ENCODE measurements around the gene MYL12B.
A peak's percentile ranks its signal among the peaks of the same experiment; 100 is the strongest.

MYL12B gene

GRCh38 chr18:3257627-3258120 is 4.3 kb upstream of the MYL12B start:
- CTCF ChIA-PET, result no interaction called here
- no peak for TF ChIP-seq CTCF (conservative IDR thresholded peaks at IDR 0.05; ENCODE audit: low read depth)
- DNase-seq (ENCODE audit: low spot score), result no peak
- H3K27ac ChIP-seq, result no peak overlapping the region
- POLR2A ChIA-PET (ENCODE audit: low non-redundant PET), result no interaction called here

GRCh38 chr18:3260995-3261372 is 949 bp upstream of the MYL12B start:
- ChIA-PET CTCF (no interaction called here), POLR2A (ENCODE audit: low non-redundant PET) (interaction anchor here (0.6 to 1.2 kb wide), 3 partner anchors 10 to 334 kb away, joined by 3 to 4 read pairs (median 3); no protein-coding TSS in a partner anchor)
- H3K27ac ChIP-seq, result peak overlapping the region; percentile 95
- no peak for DNase-seq (ENCODE audit: low spot score)
- no peak for TF ChIP-seq CTCF (conservative IDR thresholded peaks at IDR 0.05; ENCODE audit: low read depth)

- peak overlapping the region; percentile 95 for H3K27ac ChIP-seq
- TF ChIP-seq CTCF (conservative IDR thresholded peaks at IDR 0.05; ENCODE audit: low read depth), result no peak
- ChIA-PET POLR2A (ENCODE audit: low non-redundant PET) (interaction anchor here (1.3 kb wide), 1 partner anchor 34 kb away, joined by 3 read pairs; no protein-coding TSS in a partner anchor), CTCF (interaction anchor here (0.7 kb wide), 1 partner anchor 8 kb away, joined by 4 read pairs; no protein-coding TSS in a partner anchor)
- no peak for DNase-seq (ENCODE audit: low spot score)
Measured at GRCh38 chr18:3262234-3263131, 550 bp downstream of the MYL12B start.

- ChIA-PET POLR2A (ENCODE audit: low non-redundant PET) (interaction anchor here (0.6 to 1.3 kb wide), 3 partner anchors 15 to 518 kb away, joined by 3 read pairs; no protein-coding TSS in a partner anchor), CTCF (interaction anchor here (0.7 kb wide), 1 partner anchor 9 kb away, joined by 4 read pairs; no protein-coding TSS in a partner anchor)
- DNase-seq (ENCODE audit: low spot score), result no peak
- no peak for TF ChIP-seq CTCF (conservative IDR thresholded peaks at IDR 0.05; ENCODE audit: low read depth)
- H3K27ac ChIP-seq, result no peak overlapping the region
Measured at GRCh38 chr18:3263132-3263700, 1.3 kb downstream of the MYL12B start.

- ChIA-PET CTCF (interaction anchor here (1.0 kb wide), 1 partner anchor 14 kb away, joined by 3 read pairs; no protein-coding TSS in a partner anchor), POLR2A (ENCODE audit: low non-redundant PET) (no interaction called here)
- no peak for DNase-seq (ENCODE audit: low spot score)
- 0 out of 2 replicates have a peak overlapping the region, but pooled peaks have one; percentile 32 for H3K27ac ChIP-seq
- no peak for TF ChIP-seq CTCF (conservative IDR thresholded peaks at IDR 0.05; ENCODE audit: low read depth)
Measured at GRCh38 chr18:3264362-3264761, 2.4 kb downstream of the MYL12B start.

- ChIA-PET POLR2A (ENCODE audit: low non-redundant PET) (no interaction called here), CTCF (interaction anchor here (0.6 kb wide), 1 partner anchor 625 kb away, joined by 3 read pairs; no protein-coding TSS in a partner anchor)
- peak overlapping the region; percentile 75 for H3K27ac ChIP-seq
- no peak for TF ChIP-seq CTCF (conservative IDR thresholded peaks at IDR 0.05; ENCODE audit: low read depth)
- DNase-seq (ENCODE audit: low spot score), result peak; percentile 27
Measured at GRCh38 chr18:3265564-3266033, 3.7 kb downstream of the MYL12B start.

Measured in RWPE1 (cell line).